IPS-11a (cell line): ENCODE measurements around the gene TTLL13.

Source experiments
- H3K4me3 ChIP-seq: one replicate; pipeline ENCODE4 v1.5.1; 2013; ENCODE audit warnings: low read depth, low read length, control low read depth

Gene TTLL13

GRCh38 chr15:90307661-90308060 lies 58.3 kb downstream of the TTLL13 start:
- H3K4me3 ChIP-seq, result no peak overlapping the region

- no peak overlapping the region for H3K4me3 ChIP-seq
Observed at GRCh38 chr15:90309020-90309419, 59.7 kb downstream of the TTLL13 start.
